GM15510 (cell line): ENCODE measurements around the gene IGF1R.

Experiments
- POLR2A ChIP-seq: IDR thresholded peaks from 3 replicates; pipeline ENCODE4 v1.6.1; 2011; ENCODE audit warnings: borderline replicate concordance; ENCODE audit not compliant: insufficient read length; ENCODE audit errors: extremely low read depth

IGF1R gene

GRCh38 chr15:98785807-98786621 lies 137.7 kb downstream of the IGF1R start:
- TF ChIP-seq POLR2A: no peak

DNA sequence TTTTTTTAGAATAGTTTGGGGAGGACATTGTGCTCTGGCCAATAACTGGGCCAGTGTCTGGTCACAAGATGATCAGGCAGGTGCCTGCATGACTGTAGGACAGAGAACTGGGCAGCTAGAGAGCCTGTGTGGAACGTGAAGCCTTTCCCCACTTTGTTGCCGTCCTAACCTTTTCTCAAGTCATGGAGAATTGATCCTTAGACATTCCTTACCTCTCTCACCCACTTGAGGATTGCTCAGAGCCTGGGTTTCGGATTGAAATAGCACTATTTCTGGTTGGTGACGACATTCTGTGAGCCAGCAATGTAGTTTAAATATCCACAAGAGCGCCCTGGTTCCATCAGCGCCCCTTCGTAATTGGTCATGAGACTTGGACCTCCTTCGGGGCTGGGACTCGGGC lies 138.4 kb downstream of the IGF1R start:
- TF ChIP-seq POLR2A: no peak

DNA sequence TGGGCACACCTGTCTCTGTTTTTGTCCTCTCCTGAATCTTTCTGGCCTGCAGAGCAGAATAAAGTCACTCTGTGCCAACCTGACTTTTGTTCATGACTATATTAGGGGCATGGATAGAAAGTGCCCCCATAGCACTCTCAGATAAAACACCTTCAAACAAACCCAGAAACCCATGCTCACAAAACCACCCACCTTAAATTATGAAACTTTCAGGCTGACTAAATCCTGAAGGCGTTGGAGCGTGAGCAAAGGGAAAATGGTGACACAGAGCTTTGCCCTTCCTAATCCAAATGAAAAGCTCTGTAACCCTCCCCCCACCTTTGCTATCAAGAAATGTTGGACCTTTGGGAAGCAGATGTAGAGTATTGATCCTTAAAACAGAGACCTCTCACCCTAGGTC lies 138.9 kb downstream of the IGF1R start:
- TF ChIP-seq POLR2A: no peak

GRCh38 chr15:98787936-98788757 lies 139.8 kb downstream of the IGF1R start:
- no peak for TF ChIP-seq POLR2A

GRCh38 chr15:98789020-98789419 lies 140.7 kb downstream of the IGF1R start:
- TF ChIP-seq POLR2A: no peak

- TF ChIP-seq POLR2A: no peak
Measured at GRCh38 chr15:98790270-98790669, 141.9 kb downstream of the IGF1R start.

GRCh38 chr15:98791046-98791701 lies 142.8 kb downstream of the IGF1R start:
- TF ChIP-seq POLR2A: no peak

GRCh38 chr15:98792117-98792516 lies 143.8 kb downstream of the IGF1R start:
- TF ChIP-seq POLR2A: no peak

GRCh38 chr15:98794211-98794610 lies 145.9 kb downstream of the IGF1R start:
- TF ChIP-seq POLR2A: no peak

GRCh38 chr15:98794748-98795147 lies 146.4 kb downstream of the IGF1R start:
- TF ChIP-seq POLR2A: no peak

DNA sequence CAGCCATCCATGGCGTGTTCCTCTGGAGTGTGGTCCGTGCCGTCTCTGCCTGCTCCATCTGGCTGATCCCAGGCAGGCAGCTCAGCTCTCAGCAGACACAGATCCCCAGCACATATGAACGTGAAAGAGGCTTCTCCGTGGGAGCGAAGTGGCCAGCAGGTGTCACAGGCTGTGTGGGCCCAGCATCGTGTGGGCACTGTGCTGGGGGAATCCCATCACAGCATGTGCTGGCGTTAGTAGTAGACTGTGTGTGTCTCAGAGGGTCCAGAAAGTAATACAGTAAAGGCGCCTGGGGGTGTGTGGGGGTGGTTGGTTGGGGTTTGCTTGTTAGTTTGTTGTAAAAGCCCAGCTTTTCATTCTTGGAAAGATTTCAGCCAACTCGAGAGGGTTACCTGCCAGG lies 147.6 kb downstream of the IGF1R start:
- no peak for TF ChIP-seq POLR2A

DNA sequence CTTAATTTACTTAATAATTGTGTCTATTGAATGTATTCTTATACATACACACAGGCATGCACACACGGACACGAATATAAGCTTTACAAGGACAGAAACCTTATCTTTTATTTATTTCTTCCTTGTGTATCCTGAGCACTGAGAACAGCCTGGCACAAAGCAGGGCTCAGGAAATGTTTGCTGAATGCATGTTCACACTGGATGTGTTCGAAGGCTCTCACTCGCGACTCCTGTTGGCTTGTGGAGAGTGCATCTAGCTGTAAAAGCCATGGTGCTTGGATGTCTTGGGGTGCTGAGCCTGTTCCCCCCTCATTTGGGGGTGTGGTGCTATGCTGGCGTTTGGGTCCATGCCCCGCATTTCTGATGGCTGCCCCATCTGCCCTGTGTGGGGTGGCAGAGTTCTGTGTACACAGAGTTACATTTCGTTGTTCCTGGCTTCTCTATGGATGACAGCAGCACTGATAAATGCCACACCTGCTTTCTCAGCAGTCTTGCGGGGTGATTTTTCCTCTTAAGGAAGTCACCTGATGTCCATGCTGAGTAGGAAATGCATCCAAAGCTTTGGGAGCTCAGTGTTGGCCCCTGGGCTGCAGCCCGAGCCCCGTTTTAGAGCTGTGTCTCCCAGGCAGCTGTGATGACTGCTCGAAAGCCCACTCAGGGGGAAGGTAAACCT lies 148.5 kb downstream of the IGF1R start:
- no peak for TF ChIP-seq POLR2A

DNA sequence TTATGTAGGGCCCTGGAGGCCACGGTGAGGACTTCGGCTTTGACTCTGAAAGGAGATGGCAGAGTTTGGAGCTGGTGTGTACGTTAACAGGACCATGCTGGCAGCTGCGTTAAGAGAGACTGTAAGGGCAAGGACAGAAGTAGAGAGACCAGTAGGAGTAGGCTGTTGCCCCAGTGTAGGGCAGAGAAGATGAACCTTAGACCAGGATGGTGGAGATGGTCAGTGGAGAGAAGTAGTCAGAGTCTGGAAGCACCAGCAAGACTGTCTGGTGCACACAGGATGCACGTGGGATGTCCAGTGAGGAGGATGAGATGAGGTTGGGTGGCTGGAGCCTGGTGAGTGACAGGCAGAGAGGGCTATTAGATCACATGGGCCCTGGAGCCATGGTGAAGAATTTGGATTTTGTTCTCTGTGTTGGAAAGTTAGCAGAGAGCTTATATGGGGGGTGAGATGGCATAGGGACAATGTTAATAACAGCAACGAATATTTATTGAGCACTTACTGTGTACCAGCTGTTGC lies 150.1 kb downstream of the IGF1R start:
- no peak for TF ChIP-seq POLR2A
